Eye (tissue), 1 donor: ENCODE measurements around the gene ROBO4.

ENCODE experiments used
- DNase-seq: peaks from one replicate; pipeline ENCODE4 v3.0.0-alpha.2; 2015

ROBO4 gene

GRCh38 chr11:124889191-124890091 lies 8.2 kb downstream of the ROBO4 start:
- DNase-seq: no peak

- no peak for DNase-seq
Measured at GRCh38 chr11:124887667-124888013, 10.0 kb downstream of the ROBO4 start.

- no peak for DNase-seq
Measured at GRCh38 chr11:124886978-124887666, 10.5 kb downstream of the ROBO4 start.

GRCh38 chr11:124886476-124886875 lies 11.2 kb downstream of the ROBO4 start:
- DNase-seq: no peak

- DNase-seq: no peak
Measured at GRCh38 chr11:124884869-124885479, 12.7 kb downstream of the ROBO4 start.

- no peak for DNase-seq
Measured at GRCh38 chr11:124884340-124884739, 13.3 kb downstream of the ROBO4 start.

- no peak for DNase-seq
Measured at GRCh38 chr11:124882339-124883071, 15.2 kb downstream of the ROBO4 start.

DNA sequence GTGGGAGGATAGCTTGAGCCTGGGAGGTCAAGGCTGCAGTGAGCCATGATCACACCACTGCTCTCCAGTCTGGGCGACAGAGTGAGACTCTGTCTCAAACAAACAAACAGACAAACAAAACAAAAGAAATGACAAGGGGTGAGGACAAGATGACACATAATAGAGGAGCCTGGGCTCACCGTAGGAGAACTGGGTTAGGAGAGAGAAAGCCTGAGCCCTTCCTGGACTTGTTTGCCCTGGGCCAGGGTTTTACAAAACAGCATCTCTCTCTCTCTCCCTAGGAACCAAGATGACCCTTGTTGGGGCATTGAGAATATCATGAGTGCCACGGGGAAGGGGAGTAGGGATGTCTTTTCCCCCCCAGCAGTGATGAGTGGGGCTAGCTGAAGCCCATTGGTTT lies 16.7 kb downstream of the ROBO4 start:
- no peak for DNase-seq

GRCh38 chr11:124880290-124880611 lies 17.4 kb downstream of the ROBO4 start:
- no peak for DNase-seq

GRCh38 chr11:124879493-124880289 lies 18.0 kb downstream of the ROBO4 start:
- no peak for DNase-seq

DNA sequence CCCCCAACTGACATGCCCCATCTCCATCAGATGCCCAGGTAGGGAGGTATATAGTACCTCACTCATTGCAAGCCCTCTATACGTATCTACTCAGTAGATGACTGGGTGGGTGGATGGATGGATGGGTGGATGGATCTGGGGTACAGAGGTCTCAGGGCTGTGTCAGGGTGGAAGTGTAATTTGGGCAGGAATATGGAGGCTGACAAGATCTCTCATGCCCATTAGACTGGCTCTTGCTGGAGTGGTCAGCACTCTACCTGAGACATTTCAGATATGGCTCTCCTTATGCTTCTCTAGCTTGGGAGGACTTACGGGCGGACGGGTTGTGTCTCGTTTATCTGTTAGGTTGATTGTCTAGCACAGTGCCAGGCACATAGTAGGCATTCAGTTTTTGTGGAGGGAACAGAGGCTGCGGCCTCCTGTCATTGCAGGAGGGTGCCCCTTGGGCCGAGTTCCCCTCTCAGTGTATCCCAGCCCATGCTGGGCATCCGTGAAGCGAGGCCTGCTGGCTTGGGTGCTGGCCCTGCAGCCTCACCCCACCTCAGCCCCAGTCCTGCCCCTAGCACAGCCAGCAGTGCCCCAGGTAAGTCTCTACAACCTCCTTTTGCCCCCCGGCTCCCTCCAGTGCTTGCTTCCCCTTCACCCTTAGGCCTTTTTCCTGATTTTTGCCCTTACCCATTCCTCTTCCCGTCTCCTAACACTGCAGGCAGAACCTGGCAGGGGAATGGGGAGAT lies 18.7 kb downstream of the ROBO4 start:
- no peak for DNase-seq

- no peak for DNase-seq
Measured at GRCh38 chr11:124877910-124878758, 19.5 kb downstream of the ROBO4 start.

GRCh38 chr11:124877631-124877909 lies 20.1 kb downstream of the ROBO4 start:
- no peak for DNase-seq

DNA sequence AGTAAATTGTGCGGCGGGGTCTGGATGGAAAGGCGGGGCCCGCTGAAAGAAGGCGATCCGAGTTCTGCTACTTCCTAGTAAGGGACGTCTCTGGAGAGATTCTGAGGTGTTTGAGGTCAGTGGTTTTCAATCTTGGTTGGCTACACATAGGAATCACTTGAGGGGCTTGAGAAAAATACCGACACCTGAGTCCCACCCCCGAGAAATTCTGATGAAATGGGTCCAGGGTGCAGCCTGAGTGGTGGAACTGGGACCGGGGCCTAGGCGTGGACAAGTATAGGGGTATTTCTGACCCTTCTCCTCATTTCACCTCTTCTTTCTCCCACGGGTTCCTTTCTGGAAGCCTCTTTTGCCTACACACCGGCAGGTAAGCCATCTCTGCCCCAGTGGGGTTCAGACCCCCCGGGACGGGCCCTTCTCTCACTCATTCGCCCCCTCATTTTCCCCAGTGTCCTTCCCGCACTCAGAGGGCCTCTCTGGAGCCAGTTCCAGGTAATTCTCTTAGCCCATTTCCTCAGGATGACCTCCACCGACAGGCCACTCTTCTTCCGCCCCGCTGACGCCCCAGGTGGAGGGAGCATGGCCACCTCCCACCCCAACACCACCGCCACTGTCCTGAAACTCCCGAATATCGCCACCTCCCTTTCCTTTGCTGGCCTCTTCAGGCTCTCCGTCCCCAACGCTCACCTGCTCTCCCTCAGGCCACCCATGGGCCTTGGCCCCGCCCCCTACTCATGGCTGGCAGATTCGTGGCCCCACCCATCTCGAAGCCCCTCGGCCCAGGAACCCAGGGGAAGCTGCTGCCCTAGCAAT lies 20.6 kb downstream of the ROBO4 start:
- DNase-seq: no peak

DNA sequence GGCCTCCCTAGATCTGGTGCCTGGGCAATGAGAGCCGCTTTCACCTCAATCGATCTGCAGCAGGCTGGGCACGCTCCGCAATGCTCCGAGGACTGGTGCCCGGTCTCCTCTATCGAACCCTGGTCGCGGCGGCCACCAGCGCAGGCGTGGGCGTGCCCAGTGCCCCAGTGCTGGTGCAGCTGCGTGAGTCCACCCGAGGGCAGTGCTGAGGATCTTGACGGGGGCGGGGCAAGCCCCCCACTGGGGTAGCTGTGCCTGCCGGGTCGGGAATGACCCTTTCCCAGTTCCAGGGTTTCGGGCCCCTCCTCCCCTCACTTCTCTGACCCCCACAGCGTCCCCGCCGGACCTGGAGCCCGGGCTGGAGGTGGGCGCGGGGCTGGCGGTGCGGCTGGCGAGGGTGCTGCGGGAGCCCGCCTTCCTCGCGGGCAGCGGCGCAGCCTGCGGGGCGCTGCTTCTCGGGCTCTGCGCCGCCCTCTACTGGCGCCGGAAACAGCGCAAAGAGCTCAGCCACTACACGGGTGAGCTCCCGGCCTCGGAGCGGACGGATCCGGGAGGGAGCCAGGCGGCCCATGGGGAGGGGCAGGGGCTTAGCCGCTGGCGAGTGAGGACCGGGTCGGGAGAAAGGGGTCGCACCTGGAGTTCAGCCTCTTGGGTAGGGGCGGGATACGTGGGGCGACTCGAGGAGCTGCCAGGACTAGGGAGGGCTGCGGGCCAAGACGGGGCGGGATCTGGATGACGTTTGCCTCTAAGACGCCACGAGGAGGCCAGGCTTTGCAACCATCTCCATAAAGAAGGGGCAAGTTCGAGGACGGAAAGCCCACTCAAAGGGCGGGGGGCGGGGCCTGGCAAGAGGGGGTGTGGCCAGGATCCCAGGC lies 21.5 kb downstream of the ROBO4 start:
- DNase-seq: peak; percentile 97

- DNase-seq: no peak
Measured at GRCh38 chr11:124875401-124875800, 22.3 kb downstream of the ROBO4 start.

DNA sequence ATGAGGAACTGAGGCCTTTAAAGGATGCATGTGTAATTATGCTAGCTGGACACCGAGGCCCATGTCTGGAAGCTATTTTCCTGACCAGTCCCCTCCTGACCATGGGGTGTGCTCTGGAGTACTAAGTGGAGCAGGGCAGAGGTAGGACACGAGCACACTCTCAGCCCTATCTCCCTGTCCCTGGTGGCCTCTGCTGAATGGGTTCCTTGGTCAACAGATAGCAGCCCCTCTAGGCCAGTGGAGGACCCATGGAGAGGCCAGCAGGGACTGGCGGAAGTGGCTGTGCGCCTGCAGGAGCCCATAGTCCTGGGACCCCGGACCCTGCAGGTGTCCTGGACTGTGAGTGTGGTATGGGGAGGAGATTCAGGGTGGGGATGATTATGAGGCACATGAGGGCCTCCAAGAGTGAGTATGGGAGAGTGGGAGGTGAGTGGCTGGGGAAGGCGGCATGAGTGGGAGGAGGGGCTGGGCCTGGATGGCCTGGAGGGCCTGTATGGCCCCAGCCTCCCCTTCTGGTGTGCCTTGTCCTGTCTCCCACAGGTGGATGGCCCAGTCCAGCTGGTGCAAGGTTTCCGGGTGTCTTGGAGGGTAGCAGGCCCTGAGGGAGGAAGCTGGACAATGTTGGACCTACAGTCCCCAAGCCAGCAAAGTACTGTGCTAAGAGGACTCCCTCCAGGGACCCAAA lies 23.0 kb downstream of the ROBO4 start:
- DNase-seq: no peak

DNA sequence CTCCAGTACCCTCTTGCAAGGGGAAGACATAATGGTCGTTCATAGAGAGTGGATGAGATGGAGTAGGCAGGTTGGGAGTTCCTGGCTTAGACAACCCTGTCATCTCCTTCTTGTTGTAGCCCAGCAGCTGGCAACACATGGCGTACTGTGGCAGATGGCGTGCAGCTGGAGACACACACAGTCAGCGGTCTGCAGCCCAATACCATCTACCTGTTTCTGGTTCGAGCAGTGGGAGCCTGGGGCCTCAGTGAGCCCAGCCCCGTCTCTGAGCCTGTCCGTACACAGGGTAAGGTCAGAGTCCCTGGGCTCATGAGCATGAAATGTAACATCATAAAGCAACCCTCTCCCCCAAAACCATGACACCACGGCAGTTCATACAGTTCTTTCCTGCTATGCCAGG lies 23.7 kb downstream of the ROBO4 start:
- DNase-seq: no peak

GRCh38 chr11:124872741-124873140 lies 24.9 kb downstream of the ROBO4 start:
- DNase-seq: no peak
